ENCODE data around the gene ANGPTL4. TPM values are rescaled to one million over a fixed set of nuclear protein-coding genes. Genes with fewer than 3 reads are reported as not detected.
A peak's percentile ranks its signal among the peaks of the same experiment; 100 is the strongest.

ANGPTL4 gene
- total and polyA plus RNA-seq, 9 of the 15 experiments (the other 6 are each of a cell fraction or from before 2014, with no cell fraction given): 0.05 to 0.77 (median 0.22) TPM; not detected in 4

- TF ChIP-seq PATZ1 (CRISPR knock-in tag; IDR thresholded peaks at IDR 0.05; ENCODE audit: borderline replicate concordance): no peak
- TF ChIP-seq MAZ (CRISPR knock-in tag; conservative IDR thresholded peaks at IDR 0.05 in 1 of 2, IDR thresholded peaks at IDR 0.05 in 1 of 2): peak; percentile 49 to 79
- TF ChIP-seq RFX5 (IDR thresholded peaks at IDR 0.05; ENCODE audit: low read depth, low read length): no peak
- TF ChIP-seq LEF1 (IDR thresholded peaks at IDR 0.05): 0 out of 2 replicates have a peak, but pooled peaks have one; percentile 35
- TF ChIP-seq, protein P1, sequence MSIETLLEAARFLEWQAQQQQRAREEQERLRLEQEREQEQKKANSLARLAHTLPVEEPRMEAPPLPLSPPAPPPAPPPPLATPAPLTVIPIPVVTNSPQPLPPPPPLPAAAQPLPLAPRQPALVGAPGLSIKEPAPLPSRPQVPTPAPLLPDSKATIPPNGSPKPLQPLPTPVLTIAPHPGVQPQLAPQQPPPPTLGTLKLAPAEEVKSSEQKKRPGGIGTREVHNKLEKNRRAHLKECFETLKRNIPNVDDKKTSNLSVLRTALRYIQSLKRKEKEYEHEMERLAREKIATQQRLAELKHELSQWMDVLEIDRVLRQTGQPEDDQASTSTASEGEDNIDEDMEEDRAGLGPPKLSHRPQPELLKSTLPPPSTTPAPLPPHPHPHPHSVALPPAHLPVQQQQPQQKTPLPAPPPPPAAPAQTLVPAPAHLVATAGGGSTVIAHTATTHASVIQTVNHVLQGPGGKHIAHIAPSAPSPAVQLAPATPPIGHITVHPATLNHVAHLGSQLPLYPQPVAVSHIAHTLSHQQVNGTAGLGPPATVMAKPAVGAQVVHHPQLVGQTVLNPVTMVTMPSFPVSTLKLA (conservative IDR thresholded peaks at IDR 0.05): peak in 1 of 2 experiments; percentile 54; a peak in 2 of 4 replicates
- TF ChIP-seq ESRRB (CRISPR knock-in tag; IDR thresholded peaks at IDR 0.05; ENCODE audit: borderline replicate concordance): no peak
- TF ChIP-seq FOXK1 (CRISPR knock-in tag; IDR thresholded peaks at IDR 0.05; ENCODE audit: borderline replicate concordance): no peak
- no peak for TF ChIP-seq ZNF224 (CRISPR knock-in tag; IDR thresholded peaks at IDR 0.05)
- peak; percentile 58 to 77; a peak in 3 of 4 replicates for TF ChIP-seq ARNT (IDR thresholded peaks at IDR 0.05)
- peak; percentile 56 for TF ChIP-seq NFIC (IDR thresholded peaks at IDR 0.05)
- no peak for TF ChIP-seq ATF6 (CRISPR knock-in tag; IDR thresholded peaks at IDR 0.05)
- peak in 1 of 3 experiments; percentile 26 for TF ChIP-seq YY1 (IDR thresholded peaks at IDR 0.05; ENCODE audit: borderline replicate concordance in 1 of 3, control insufficient read depth in 1 of 3, extremely low read depth in 1 of 3, insufficient read depth in 3 of 3, insufficient read length in 1 of 3, insufficient replicate concordance in 2 of 3, low read depth in 1 of 3, low read length in 2 of 3)
- TF ChIP-seq ETV5 (CRISPR knock-in tag; IDR thresholded peaks at IDR 0.05; ENCODE audit: low read depth): 0 out of 2 replicates have a peak, but pooled peaks have one; percentile 34
- no peak for TF ChIP-seq MCM3 (IDR thresholded peaks at IDR 0.05)
- TF ChIP-seq CXXC5 (CRISPR knock-in tag; IDR thresholded peaks at IDR 0.05): peak; percentile 26; the same call in 1 of the 2 replicates
- TF ChIP-seq, protein P2, sequence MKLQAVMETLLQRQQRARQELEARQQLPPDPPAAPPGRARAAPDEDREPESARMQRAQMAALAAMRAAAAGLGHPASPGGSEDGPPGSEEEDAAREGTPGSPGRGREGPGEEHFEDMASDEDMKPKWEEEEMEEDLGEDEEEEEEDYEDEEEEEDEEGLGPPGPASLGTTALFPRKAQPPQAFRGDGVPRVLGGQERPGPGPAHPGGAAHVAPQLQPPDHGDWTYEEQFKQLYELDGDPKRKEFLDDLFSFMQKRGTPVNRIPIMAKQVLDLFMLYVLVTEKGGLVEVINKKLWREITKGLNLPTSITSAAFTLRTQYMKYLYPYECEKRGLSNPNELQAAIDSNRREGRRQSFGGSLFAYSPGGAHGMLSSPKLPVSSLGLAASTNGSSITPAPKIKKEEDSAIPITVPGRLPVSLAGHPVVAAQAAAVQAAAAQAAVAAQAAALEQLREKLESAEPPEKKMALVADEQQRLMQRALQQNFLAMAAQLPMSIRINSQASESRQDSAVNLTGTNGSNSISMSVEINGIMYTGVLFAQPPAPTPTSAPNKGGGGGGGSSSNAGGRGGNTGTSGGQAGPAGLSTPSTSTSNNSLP (IDR thresholded peaks at IDR 0.05; ENCODE audit: borderline replicate concordance, low read depth, low read length): no peak
- TF ChIP-seq KDM1A (IDR thresholded peaks at IDR 0.05): peak; percentile 66 to 80
- peak; percentile 56; the same call in 1 of the 2 replicates for TF ChIP-seq EP300 (IDR thresholded peaks at IDR 0.05; ENCODE audit: low read length)
Measured at GRCh38 chr19:8371011-8371804, 7.3 kb downstream of the ANGPTL4 start (continued).
